ENCODE measurements around the gene SIX4. TPM values are rescaled to one million over a fixed set of nuclear protein-coding genes. Genes with fewer than 3 reads are reported as not detected.
"Not testable (repeated sequence)": the region's sequence is repeated elsewhere in the genome, so short reads cannot be mapped to it uniquely, and the experiment has no call there.

The SIX4 gene
- total RNA-seq, 1 experiment from 2014 or later, result 17.3 TPM

- peak within 1 kb of the TSS; percentile 90 for H3K27ac ChIP-seq (ENCODE audit: low read length)
- no peaks in the 10 kb centered on the region; the same call in 1 of the 2 replicates for H3K36me3 ChIP-seq (ENCODE audit: control insufficient read depth, insufficient read depth, low read length)
- H3K4me1 ChIP-seq (ENCODE audit: control insufficient read depth, insufficient read depth, low read length), result no peaks in the 10 kb centered on the region; the same call in 1 of the 2 replicates
- TSS peak; percentile 86 for BruUV-seq (replicated peaks)
- intact Hi-C loops (cut with micrococcal nuclease; ENCODE audit: unreplicated experiment) (no loop called here), in situ Hi-C loops (cut with HindIII; ENCODE audit: low pct_unique_long_range_greater_than_20kb, low sequenced_read_pairs) (no loop called here)
- CTCF ChIA-PET, result no interaction called here
- ATAC-seq (peak; percentile 98), DNase-seq (ENCODE audit: low read depth, low spot score) (peak; percentile 64)
- peak; percentile 73 for TF ChIP-seq POLR2AphosphoS5 (IDR thresholded peaks at IDR 0.05; ENCODE audit: low read depth, low read length)
- TF ChIP-seq TCF7L2 (IDR thresholded peaks at IDR 0.05; ENCODE audit: low read depth, low read length), result peak; percentile 40; the same call in 1 of the 2 replicates
- 0 out of 4 replicates have a peak, but pooled peaks of 1 of the 2 experiments have one; percentile 24 for TF ChIP-seq REST (IDR thresholded peaks at IDR 0.05; ENCODE audit: insufficient read depth in 1 of 2, low read depth in 2 of 2, low read length in 1 of 2)
- TF ChIP-seq SIN3A (IDR thresholded peaks at IDR 0.05; ENCODE audit: borderline replicate concordance, insufficient read depth, low read depth, low read length), result no peak
- TF ChIP-seq CTCF (IDR thresholded peaks at IDR 0.05), result no peak
- POLR2A ChIA-PET, result no interaction called here
- H3K9me3 ChIP-seq (ENCODE audit: control insufficient read depth, insufficient read depth, low read depth, low read length), result no peaks in the 10 kb centered on the region
- H3K27me3 ChIP-seq (ENCODE audit: control insufficient read depth, insufficient read depth, low read length), result no peaks in the 10 kb centered on the region
- H3K4me3 ChIP-seq (ENCODE audit: low read depth in 2 of 2, low read length in 2 of 2), result peak within 1 kb of the TSS; percentile 89 to 96
Observed at GRCh38 chr14:60734465-60735242, 10.5 kb upstream of the SIX4 start, which contains the start of gene MNAT1. Gene MNAT1 (plus strand): TSS chr14:60734761. CDS start chr14:60734863, 102 bp downstream.

DNA sequence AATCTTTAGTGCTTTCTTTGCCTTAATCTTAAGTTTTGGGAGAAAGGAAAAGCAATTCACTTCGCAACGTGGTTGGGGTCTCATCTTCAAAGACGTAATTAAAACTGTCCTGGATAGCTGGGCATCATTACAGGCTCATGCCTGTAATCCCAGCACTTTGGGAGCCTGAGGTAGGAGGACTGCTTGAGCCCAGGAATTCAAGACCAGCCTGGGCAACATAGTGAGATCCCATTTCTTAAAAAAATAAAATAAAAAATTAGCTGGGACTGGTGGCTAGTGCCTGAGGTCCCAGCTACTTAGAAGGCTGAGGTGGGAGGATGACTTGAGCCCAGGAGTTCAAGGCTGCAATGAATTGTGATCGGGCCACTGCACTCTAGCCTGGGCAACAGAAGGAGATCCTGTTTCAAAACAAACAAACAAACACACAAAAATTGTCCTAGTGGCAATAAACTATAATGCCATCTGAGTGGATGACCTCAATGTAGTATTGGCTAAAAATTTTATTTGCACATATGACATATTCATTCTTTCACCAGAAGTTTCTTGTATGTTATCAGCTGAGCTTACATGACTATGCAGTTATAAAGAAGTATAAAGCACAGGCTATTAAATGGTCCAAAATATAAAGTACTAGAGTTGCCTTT is 8.8 kb upstream of the SIX4 start:
- no peak for ATAC-seq
- no peak for TF ChIP-seq CTCF (IDR thresholded peaks at IDR 0.05)
- TF ChIP-seq REST (IDR thresholded peaks at IDR 0.05; ENCODE audit: insufficient read depth in 1 of 2, low read depth in 2 of 2, low read length in 1 of 2), result no peak
- no peak for TF ChIP-seq POLR2AphosphoS5 (IDR thresholded peaks at IDR 0.05; ENCODE audit: low read depth, low read length)
- TF ChIP-seq TCF7L2 (IDR thresholded peaks at IDR 0.05; ENCODE audit: low read depth, low read length), result no peak
- TF ChIP-seq SIN3A (IDR thresholded peaks at IDR 0.05; ENCODE audit: borderline replicate concordance, insufficient read depth, low read depth, low read length), result no peak
- no peak overlapping the region for H3K27ac ChIP-seq (ENCODE audit: low read length)
- no TSS peak for BruUV-seq (replicated peaks)
- no peaks in the 10 kb centered on the region; the same call in 1 of the 2 replicates for H3K36me3 ChIP-seq (ENCODE audit: control insufficient read depth, insufficient read depth, low read length)
- in situ Hi-C loops (cut with HindIII; ENCODE audit: low pct_unique_long_range_greater_than_20kb, low sequenced_read_pairs), result no loop called here
- no peaks in the 10 kb centered on the region; the same call in 1 of the 2 replicates for H3K4me1 ChIP-seq (ENCODE audit: control insufficient read depth, insufficient read depth, low read length)
- H3K27me3 ChIP-seq (ENCODE audit: control insufficient read depth, insufficient read depth, low read length), result no peaks in the 10 kb centered on the region
- intact Hi-C loops (cut with micrococcal nuclease; ENCODE audit: unreplicated experiment), result no loop called here
- ChIA-PET CTCF (no interaction called here), POLR2A (interaction anchor here (0.6 kb wide), 1 partner anchor 9 kb away, joined by 4 read pairs; the partner anchor contains the start of gene SIX4)
- H3K4me3 ChIP-seq (ENCODE audit: low read depth in 2 of 2, low read length in 2 of 2), result no peak overlapping the region
- H3K9me3 ChIP-seq (ENCODE audit: control insufficient read depth, insufficient read depth, low read depth, low read length), result no peaks in the 10 kb centered on the region
- no peak for DNase-seq (ENCODE audit: low read depth, low spot score)

GRCh38 chr14:60731291-60731690 is 7.1 kb upstream of the SIX4 start:
- ATAC-seq; H3K27ac ChIP-seq (ENCODE audit: low read length); CTCF ChIA-PET; H3K4me1 ChIP-seq (ENCODE audit: control insufficient read depth, insufficient read depth, low read length); H3K9me3 ChIP-seq (ENCODE audit: control insufficient read depth, insufficient read depth, low read depth, low read length); H3K27me3 ChIP-seq (ENCODE audit: control insufficient read depth, insufficient read depth, low read length); BruUV-seq (replicated peaks); H3K36me3 ChIP-seq (ENCODE audit: control insufficient read depth, insufficient read depth, low read length); H3K4me3 ChIP-seq (ENCODE audit: low read depth in 2 of 2, low read length in 2 of 2); POLR2A ChIA-PET; DNase-seq (ENCODE audit: low read depth, low spot score); intact Hi-C loops (cut with micrococcal nuclease; ENCODE audit: unreplicated experiment); in situ Hi-C loops (cut with HindIII; ENCODE audit: low pct_unique_long_range_greater_than_20kb, low sequenced_read_pairs): not testable (repeated sequence)

All from Panc1 (cell line).